C1 segment of cervical spinal cord (tissue), 14 donors: ENCODE results near the gene FLNC.
A peak's percentile ranks its signal among the peaks of the same experiment; 100 is the strongest.

Experiments used
- DNase-seq, 14 donors: peaks; one replicate each; lab custom pipeline; 2025; lab: John Stamatoyannopoulos, UW

FLNC gene

DNA sequence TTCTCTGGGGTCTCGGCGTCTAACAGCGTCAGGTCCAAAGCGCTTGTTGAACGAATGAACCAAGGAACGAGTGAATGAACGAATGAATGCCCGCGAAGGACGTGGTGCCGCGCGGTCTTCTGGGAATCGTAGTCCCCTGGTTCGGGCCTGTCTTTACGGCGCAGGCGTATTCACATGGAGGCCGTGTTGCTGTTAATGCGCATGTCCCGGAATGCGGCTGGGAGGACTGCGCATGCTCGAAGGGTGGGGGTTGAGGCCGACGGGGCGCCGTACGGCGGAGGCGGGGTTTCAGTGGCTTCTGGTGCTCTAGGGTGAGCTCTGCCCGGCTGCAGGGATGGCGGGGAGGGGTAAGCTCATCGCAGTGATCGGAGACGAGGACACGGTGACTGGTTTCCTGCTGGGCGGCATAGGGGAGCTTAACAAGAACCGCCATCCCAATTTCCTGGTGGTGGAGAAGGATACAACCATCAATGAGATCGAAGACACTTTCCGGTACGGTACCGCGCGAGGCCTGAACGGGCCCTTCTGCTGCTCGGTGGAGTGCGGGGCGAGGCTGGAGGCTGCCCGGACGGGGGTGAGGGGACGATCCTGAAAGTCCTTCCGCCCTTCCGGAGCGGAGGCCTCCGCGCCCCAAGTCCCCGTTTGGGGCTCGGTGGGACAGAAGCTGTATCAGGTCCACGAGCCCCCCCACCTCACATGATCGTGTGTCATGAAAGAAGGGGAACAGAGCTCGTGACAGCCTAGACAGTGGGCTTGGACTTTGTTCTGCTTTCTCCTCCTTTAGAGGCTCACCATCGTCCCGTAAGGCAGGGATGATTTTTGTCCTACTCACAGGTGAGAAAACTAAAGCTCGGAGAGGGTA, 32.6 kb downstream of the FLNC start, which contains the start of gene ATP6V1F:
ATP6V1F (plus strand) TSS at position 286 of the 862 bp plus-strand sequence; CDS start at position 335, 49 bp downstream.
- DNase-seq = peak; percentile 75 to 99 (median 95)

DNA sequence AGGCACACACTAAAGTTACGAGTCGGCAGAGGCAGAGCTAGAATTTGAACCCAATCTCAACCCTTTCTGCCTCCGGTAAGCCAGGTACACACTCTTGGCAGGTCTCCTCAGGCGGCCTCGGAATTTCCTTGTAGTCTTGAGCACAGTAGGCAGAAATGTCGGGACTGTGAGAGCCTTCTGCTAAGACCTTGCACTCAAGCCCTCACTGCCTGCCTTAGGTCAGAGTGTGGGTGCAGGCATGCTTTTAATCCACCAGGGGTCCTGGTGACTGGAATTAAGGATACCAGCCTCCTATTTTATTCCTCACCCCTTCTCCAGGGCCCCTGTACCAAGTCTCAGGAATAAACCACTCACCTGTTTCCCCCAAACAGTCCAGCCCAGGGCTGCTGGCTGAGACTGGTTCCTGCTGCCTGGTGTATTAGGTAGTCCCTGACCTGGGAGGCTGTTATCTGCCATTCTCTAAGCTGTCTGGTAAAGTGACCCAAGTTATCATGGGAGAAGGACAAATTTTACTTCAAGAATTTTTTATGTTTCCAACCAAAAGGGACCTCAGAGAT, 33.3 kb downstream of the FLNC start:
- peak in 1 of 14 donors; percentile 52 for DNase-seq

DNA sequence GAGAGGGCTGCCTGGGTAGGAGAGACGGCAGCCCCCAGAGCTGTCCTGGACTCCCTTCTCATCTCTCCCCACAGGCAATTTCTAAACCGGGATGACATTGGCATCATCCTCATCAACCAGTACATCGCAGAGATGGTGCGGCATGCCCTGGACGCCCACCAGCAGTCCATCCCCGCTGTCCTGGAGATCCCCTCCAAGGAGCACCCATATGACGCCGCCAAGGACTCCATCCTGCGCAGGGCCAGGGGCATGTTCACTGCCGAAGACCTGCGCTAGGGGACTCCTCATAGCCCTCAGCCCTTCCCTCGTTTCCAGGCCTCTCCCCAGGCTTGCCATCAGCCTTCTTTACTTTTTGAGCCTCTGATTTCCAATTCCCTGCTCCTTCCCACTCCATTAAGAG, 35.1 kb downstream of the FLNC start:
- DNase-seq = no peak

DNA sequence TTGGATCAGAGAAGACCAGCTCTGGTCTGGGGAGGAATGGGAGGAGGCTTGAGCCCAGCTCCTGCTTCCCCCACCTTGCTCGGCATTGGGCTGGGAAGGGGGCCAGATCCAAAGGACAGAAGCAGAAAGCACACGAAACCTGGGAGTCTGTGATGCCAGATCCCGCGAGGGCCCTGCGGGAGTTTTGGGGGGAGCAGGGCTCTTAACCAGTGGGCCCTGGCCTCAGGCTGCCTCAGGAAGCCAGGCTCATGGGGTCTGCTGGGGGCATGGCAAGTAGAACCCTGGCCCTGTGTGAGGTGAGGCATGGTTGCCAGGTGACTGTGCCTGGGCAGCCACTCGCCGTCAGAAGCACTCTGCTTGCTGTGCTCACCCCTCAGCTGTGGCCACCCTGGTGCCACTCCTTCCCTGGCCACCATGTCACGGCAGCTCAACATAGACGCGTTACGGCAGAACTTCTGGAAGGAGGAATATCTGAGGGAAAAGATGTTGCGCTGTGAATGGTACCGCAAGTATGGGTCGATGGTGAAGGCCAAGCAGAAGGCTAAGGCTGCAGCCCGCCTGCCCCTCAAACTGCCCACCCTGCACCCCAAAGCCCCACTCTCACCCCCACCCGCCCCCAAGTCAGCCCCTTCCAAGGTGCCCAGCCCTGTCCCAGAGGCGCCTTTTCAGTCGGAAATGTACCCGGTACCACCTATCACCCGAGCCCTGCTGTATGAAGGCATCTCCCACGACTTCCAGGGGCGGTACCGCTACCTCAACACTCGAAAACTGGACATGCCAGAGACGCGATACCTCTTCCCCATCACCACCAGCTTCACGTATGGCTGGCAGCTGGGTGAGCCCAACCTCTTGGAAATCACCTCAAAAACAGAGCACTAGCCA, 36.0 kb downstream of the FLNC start:
- no peak for DNase-seq

DNA sequence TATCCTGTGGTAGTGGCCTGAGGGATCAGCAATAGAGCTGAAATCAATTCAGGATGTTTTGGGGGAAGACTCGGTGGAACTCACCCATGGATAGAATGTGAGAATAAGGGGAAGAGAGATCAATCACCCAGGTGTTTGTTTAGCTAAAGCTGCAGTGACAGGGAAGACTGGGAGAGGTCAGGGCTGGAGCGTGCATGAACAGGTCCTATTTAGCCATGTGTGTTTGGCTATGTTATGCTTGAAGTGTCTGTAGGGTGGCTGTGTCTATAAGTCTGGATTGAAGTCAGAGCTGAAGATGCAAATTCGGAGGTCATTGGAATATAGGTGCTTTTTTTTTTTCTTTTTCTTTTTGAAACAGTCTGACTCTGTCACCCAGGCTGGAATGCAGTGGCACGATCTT, 37.0 kb downstream of the FLNC start:
- no peak for DNase-seq

DNA sequence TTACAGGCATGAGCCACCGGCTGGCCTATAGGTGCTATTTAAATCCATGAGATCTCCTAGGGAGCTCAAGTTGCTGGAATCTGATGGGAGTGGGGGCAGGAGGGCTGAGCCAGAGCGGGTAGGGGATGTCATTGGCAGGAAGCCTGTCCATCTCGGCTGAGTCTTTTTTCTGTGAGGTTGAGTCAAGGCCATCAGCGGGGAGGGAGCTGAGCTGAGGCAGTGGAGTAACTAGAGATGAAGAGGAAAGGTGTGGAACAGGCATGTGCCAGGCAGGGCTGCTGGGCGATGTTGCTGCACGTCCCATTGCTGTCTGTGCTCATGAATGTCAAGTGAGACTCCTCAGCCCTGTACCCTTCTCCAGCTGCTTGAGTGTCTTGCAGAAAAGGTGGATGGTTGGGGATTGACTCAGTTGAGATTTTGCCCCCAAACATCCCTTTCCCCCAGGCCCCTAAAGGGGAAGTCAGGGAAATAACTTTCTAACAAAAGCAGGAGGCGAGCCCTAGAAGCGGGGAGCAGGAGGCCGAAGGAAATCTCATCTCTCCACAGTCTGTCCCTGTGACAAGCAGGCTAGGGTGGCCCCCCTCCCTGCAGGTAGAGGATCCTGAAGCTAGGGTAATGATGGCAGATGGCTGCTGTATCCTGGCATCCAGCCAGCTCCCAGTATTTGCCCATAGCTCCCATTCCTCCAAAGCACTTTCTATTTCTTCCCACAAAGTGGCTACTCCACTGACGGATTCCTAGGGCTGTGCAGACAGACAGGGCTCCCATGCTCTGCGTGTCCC, 37.8 kb downstream of the FLNC start:
- peak in 1 of 14 donors; percentile 80 for DNase-seq

DNA sequence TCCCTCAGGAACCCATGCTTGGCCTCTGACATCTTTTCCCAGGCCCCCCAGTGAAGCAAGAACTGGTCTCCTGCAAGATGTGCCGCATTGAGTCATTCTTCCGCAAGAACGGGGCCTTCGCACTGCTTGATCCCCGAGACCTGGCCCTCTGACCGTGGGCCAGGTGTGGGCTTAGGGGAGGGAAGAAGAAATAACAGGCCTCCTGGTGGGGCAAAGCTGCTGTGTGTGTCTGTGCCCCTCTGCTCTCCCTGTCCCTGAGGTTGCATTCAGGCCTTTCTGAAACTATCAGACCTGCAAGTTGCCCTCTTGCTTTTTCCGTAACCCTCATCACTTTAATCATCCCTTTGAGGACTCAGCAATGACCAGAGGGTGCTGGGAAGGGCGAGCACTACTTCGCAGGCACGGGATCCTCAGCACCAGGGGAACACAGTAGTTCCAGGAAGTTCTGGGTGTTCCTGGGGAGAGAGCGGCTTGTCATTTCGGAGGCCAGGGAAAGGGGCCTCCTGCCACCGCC, 38.5 kb downstream of the FLNC start:
- no peak for DNase-seq

DNA sequence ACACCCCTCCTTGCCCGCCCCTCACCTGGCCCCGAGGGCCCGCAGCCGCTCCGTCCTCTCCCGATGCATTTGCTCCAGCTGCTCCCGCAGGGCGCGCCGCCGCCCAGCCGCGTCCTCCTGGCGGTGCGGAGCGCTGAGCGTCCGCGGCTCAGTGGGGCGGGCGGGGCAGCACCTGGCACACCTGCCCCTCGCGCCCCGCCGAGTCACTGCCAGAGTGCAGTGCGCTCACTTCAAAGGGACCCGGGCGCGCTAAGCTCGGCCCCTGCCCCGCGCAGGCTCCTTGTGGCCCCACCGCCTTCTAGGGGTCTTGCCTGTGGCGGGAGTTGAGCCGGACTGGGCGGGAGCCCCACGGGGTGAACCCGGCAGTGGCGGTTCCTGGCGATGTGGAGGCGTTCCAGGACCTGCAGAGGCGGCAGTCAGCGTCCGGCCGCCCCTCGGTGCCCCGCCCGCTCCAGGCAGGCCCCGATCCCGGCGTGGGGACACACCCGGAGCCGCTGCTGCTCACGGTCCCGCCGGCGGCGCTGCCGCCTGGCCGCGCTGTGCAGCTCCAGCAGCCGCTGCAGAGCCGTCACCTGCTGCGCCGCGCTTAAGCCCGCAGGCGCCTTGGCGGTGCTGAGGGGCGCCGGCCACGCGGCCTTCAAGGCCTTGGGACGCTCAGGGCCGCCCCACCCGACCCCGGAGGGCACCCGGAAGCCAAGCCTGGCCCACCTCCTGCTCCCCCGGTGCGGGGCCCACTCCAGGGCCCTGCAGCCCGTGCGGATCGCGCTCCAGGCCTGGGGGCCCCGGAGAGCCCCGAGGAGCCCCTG, 39.1 kb downstream of the FLNC start:
- peak in 8 of 14 donors; percentile 6 to 66 (median 24) for DNase-seq

DNA sequence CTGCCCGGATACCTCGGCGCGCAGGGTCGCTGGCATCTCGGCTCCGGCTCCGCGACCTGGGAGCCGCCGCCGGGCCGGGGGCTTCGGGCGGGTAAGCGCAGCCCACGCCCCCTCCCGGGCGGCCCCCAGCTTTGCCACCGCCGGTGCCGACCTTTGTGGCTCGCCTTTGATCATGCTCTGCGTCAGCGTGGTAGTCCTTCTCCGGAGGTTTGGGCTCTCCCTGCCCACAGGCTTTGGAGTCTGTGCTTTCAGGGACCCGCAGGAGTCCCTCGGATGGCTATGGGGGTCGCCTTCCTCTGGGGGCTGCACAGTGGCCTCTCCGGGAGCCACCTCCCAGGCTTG, 39.7 kb downstream of the FLNC start:
- DNase-seq = no peak

DNA sequence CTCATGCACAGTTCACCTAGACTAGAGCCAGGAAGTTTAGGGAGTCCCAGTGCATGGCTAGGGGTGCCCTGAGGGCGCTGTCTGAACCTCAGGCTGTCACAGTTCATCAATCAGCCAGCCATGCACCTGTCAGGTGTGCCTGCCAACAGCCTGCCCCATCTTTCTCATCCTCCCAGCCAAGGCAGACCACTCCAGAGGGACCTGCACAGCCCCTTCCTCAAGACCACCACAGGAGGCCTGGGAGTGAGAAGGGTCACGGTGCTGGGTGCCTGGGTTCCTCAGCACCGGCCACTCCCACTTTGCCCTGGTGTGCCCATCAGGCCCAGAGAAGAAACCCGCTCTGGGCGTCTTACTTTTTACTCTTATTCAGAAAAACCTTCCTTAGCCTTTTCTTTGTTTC, 40.8 kb downstream of the FLNC start:
- DNase-seq = no peak

DNA sequence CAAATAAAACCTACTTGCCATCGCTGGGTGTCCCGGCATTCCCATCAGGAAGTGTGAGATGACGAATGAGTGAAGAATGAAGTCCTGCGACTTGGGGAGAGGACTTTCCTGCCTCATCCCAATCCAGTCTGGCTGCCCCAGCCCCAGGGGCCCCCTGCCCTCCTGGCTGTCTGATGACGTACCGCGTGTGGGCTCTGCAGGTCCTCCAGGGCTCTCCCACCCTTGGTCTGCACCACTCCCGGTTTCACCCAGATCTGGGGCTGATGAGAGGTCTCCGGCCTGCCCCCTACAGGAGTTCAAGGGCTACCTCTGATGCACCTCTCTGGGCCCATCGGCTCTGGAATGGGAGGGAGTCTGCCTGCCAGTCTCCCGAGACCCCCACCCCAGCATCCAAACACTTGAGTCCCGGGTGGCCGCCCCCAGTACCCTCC, 42.2 kb downstream of the FLNC start:
- DNase-seq = no peak

DNA sequence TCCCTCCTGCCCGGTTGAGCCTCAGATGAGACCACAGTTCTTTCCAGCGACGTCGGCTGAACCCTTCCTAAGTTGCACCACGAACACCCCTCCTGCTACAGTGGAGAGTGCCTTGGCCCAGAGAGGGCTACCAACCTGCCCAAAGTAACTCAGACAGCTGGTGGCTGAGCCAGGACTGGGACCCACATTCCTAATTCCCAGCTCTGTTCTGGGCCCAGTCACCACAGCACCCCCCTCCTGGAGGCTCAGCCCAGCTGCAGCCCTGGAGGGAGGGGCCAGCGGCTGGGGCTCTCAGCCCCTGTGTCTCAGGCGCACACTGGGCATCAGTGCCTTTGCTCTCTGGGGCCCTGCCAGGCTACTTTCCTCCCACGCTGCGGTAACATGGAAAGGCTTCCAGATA, 43.0 kb downstream of the FLNC start:
- DNase-seq = no peak

DNA sequence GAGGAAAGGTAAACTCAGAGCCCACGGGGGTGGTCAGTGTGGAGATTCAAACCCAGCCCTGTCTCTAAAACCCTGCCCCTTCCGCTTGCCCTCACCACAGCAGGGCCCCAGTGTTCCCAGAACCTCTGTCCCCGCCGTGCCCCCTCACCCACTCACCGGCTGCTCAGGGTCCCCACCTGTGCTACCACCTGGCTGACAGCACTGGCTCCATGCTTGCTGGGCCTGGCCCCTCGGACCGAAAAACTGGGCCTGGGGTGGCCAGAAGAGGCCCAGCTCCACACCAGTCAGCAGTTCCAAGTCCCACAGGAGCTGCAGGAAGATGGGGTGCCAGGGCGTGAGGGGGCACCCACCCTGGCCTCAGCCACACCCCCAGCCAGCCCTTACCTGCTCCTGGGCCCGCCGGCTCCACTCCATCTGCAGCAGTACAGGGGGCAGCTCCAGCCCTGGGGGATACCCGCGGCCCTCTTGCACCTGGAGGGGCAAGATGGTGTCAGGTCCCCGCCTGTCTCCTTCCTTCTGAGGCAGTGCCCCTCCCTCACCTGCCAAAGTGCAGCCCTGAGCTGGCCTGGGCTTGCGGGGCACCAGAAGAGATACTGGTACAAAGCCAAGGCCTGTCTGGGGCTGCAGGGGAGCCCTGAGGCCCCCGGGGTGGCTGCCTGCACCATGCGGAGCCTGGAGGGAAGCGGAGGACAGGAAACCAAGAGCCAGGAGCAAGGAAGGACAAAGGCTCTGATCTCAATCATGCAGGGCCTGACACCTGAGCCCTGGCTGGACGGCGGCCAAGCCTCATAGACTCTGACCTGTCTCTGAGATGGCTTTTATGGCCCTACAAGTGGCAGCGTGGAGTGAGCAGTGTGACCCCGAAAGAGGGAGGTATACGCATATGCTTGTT, 44.2 kb downstream of the FLNC start:
- no peak for DNase-seq

DNA sequence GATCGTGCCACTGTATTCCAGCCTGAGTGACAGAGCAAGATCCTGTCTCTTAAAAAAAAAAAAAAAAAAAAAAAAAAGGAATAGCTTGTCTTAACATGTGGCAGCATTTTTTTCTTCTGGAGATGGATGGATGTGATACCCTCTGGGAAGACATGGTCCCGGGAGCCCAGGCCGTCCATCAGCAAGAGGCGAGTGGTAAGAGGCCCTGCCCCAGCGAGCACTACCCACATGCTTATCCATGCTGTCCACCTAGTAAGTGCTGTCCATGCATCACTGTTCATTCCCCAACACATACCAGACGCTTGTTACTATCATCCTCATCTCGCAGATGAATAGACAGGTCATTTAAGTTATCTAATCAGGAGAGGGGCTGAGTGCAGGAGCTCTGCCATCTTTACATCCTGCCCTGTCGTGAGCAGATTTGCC, 45.3 kb downstream of the FLNC start:
- DNase-seq = no peak

DNA sequence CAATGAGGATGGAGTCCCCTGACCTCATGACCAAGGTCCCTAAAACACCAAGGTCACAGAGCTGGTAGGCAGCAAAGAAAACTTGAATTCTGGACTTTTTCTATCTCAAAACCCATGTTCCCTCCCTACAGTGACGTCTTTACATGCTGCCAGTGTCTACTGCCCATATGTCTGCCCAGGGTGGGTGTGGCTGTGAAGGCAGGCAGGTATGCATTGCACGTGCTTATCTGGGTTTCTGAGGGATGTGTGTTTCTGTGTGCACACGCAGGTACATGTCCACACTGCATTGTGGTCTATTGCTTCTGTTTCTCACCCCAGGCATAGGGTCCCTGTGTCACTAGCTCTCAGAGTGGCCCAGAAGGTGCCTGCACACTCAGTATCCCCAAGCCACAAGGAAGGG, 45.9 kb downstream of the FLNC start:
- no peak for DNase-seq

DNA sequence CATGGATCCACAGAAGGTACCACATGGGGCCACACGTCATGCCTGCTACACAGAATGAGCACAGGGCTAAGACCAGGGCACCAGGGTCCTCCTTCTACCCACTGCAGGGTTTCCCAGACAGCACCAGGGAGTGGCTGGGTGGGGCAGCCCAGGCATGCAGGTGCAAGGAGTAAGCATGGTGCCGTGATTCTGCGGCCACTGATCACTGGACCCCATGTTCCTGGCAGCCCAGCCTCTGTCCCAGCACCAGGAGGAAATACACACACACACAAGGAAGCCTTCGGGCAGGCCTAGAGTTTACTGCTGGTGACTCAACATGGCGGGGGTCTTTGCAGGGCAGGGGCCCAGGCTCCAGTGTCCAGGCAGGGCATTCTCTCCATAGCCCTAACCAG, 46.4 kb downstream of the FLNC start:
- no peak for DNase-seq

DNA sequence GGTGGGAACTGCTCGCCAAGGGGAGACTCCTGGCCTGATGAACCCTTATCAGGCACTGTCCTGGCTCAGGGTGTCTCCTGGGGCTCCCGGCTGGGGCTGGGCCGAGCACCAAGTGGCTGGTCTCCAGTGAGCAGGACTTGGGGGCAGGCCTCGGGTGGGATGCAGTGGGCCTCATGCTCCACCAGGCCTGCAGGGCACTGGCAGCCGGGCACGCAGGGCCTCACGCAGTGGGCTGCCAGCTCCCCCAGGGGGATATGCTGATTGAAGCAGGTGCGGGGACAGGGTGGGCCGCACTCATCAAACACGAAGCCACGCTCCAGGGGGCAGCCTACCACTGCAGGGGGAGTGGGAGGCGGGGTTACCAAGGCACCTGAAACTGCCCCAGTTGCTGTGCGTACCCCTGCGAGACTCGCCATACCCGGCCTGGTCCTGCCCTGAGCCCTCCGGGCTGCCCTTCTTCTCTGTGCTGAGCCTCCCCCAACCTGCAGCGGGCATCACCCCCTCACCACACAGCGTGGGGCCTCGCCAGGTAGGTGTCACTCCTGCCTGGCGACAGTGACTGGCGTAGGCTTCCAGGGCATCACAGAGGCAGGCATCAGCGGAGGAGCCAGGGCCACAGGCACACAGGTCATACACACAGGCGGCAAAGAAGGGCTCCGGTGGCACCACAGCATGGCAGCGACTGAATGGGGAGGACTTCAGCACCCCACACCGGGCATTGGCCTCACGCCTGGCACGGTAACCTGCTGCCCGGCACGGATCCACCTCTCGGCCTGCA, 47.0 kb downstream of the FLNC start:
- peak in 1 of 14 donors; percentile 39 for DNase-seq

DNA sequence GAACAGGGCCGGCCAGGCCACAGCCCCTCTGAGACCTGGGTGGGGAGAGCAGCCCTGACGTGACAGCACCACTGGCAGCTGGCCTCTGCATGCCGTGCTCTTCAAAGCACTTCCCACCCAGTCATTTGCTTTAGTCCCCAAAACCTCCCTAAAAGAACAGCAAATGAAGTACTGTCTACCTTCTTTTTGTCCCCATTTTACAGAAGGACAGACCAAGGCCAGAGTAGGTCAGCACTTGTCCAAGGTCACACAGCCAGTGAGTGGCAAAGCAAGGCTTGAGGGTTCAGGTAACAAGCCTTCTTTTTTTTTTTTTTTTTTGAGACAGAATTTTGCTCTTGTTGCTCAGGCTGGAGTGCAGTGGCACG, 47.5 kb downstream of the FLNC start:
- no peak for DNase-seq
